NAMALWA (cell line): ENCODE results near the gene SUPT3H.
"Not testable (repeated sequence)": the region's sequence is repeated elsewhere in the genome, so short reads cannot be mapped to it uniquely, and the experiment has no call there.

Source experiments
- DNase-seq: peaks from one replicate; pipeline ENCODE4 v3.0.0-alpha.2; 2015; ENCODE audit warnings: low spot score

SUPT3H gene

GRCh38 chr6:45323656-45324224 lies 54.0 kb downstream of the SUPT3H start:
- no peak for DNase-seq

GRCh38 chr6:45320349-45320748 lies 57.4 kb downstream of the SUPT3H start:
- no peak for DNase-seq

- no peak for DNase-seq
Observed at GRCh38 chr6:45314146-45314545, 63.6 kb downstream of the SUPT3H start.

- peak; percentile 10 for DNase-seq
Observed at GRCh38 chr6:45310118-45310788, 67.5 kb downstream of the SUPT3H start.

GRCh38 chr6:45305546-45305945 lies 72.2 kb downstream of the SUPT3H start:
- DNase-seq = no peak

GRCh38 chr6:45302832-45303231 lies 74.9 kb downstream of the SUPT3H start:
- no peak for DNase-seq

GRCh38 chr6:45301348-45302142 lies 76.2 kb downstream of the SUPT3H start:
- DNase-seq = no peak

GRCh38 chr6:45300736-45301135 lies 77.0 kb downstream of the SUPT3H start:
- DNase-seq = no peak

- no peak for DNase-seq
Observed at GRCh38 chr6:45299096-45299581, 78.6 kb downstream of the SUPT3H start.

GRCh38 chr6:45297320-45297719 lies 80.4 kb downstream of the SUPT3H start:
- DNase-seq = no peak

GRCh38 chr6:45294065-45294701 lies 83.6 kb downstream of the SUPT3H start:
- DNase-seq = not testable (repeated sequence)

GRCh38 chr6:45293306-45293705 lies 84.4 kb downstream of the SUPT3H start:
- no peak for DNase-seq

GRCh38 chr6:45289751-45290514 lies 87.8 kb downstream of the SUPT3H start:
- DNase-seq = no peak

- DNase-seq = not testable (repeated sequence)
Observed at GRCh38 chr6:45286707-45287106, 91.0 kb downstream of the SUPT3H start.

GRCh38 chr6:45278367-45278766 lies 99.4 kb downstream of the SUPT3H start:
- no peak for DNase-seq

- not testable (repeated sequence) for DNase-seq
Observed at GRCh38 chr6:45277741-45278140, 100.0 kb downstream of the SUPT3H start.

- DNase-seq = no peak
Observed at GRCh38 chr6:45275358-45275757, 102.4 kb downstream of the SUPT3H start.

GRCh38 chr6:45272626-45273025 lies 105.1 kb downstream of the SUPT3H start:
- DNase-seq = no peak

GRCh38 chr6:45265246-45265645 lies 112.5 kb downstream of the SUPT3H start:
- no peak for DNase-seq

- DNase-seq = no peak
Observed at GRCh38 chr6:45260696-45261095, 117.0 kb downstream of the SUPT3H start.
